HepG2 (cell line): Measurements from ENCODE around the gene EIF5A. TPM values are rescaled to one million over a fixed set of nuclear protein-coding genes. Genes with fewer than 3 reads are reported as not detected.
A peak's percentile ranks its signal among the peaks of the same experiment; 100 is the strongest.

Experiments used
- ATAC-seq: fragments of 200-7000 bp; cut with Tn5 transposase; 3 replicates; pipeline ENCODE4 v1.9.1; 2020; ENCODE audit warnings: mild to moderate bottlenecking, moderate library complexity
- BruUV-seq: library from RNA; stranded (reverse); fragments of 400-500 nt; replicated peaks from 2 replicates; lab custom pipeline; 2021; lab: Mats Ljungman, UMichigan
- CTCF ChIA-PET: fragments of 300-600 bp; formaldehyde crosslinking; extraction: SDS; loops from one replicate; lab custom pipeline; 2021; ENCODE audit warnings: low total read pairs, inconsistent platforms, low intra/inter-chr PET ratio; lab: Yijun Ruan, JAX
- POLR2A ChIA-PET: fragments of 350-600 bp; sonication (Branson Sonifier 250); formaldehyde crosslinking; loops from one replicate; lab custom pipeline; 2020; ENCODE audit warnings: antibody characterized with exemption, inconsistent platforms; lab: Yijun Ruan, JAX
- DNase-seq: peaks from one replicate; pipeline ENCODE4 v3.0.0-alpha.2; 2015; ENCODE audit warnings: low spot score
- FAIRE-seq: peaks from 3 replicates; lab custom pipeline; 2011; peaks lifted over from hg19 to GRCh38; lab: Jason Lieb, UNC
- H2AFZ ChIP-seq: one replicate; pipeline ENCODE4 v1.6.1; 2011; ENCODE audit warnings: low read length, inconsistent platforms
- H3K27ac ChIP-seq: fragments of 300-600 bp; 3 replicates; pipeline ENCODE4 v1.8.0; 2011; ENCODE audit warnings: mixed run types, mild to moderate bottlenecking, mixed read lengths, low read length, inconsistent platforms; ENCODE audit not compliant: insufficient read depth; ENCODE audit errors: extremely low read length
- H3K27me3 ChIP-seq, 2 experiments: fragments of 200-600 bp in 1 of 2; 2 replicates in 1 of 2; 3 replicates in 1 of 2; pipeline versions ENCODE4 v1.6.0 to v1.8.0; 2011; ENCODE audit warnings: low read length in 2 of 2, mild to moderate bottlenecking in 2 of 2, moderate library complexity in 2 of 2, inconsistent platforms in 1 of 2; ENCODE audit not compliant: insufficient read depth in 2 of 2, control insufficient read depth in 1 of 2
- H3K36me3 ChIP-seq, 2 experiments: fragments of 200-600 bp in 1 of 2; replicated peaks in 1 of 2; 2 replicates in 1 of 2; 3 replicates in 1 of 2; pipeline versions ENCODE4 v1.5.1 to v1.8.0; 2011; ENCODE audit warnings: low read length in 2 of 2, inconsistent platforms in 1 of 2; ENCODE audit not compliant: insufficient read depth in 2 of 2, control insufficient read depth in 1 of 2
- H3K4me1 ChIP-seq: 2 replicates; pipeline ENCODE4 v1.5.1; 2012; ENCODE audit warnings: low read length, inconsistent platforms; ENCODE audit not compliant: insufficient read depth
- H3K4me2 ChIP-seq: 2 replicates; pipeline ENCODE4 v1.6.0; 2011; ENCODE audit warnings: low read depth, low read length, inconsistent platforms
- H3K4me3 ChIP-seq, 3 experiments: fragments of 200-600 bp in 1 of 3; sonication (generic), shearing (Covaris generic) in 1 of 3; replicated peaks in 1 of 3; 2 replicates each; pipeline ENCODE4 v1.5.1; 2011 to 2016; ENCODE audit warnings: low read length in 3 of 3, inconsistent platforms in 2 of 3, low read depth in 2 of 3, mild to moderate bottlenecking in 2 of 3, control low read depth in 1 of 3, mixed read lengths in 1 of 3; ENCODE audit not compliant: insufficient read depth in 1 of 3
- H3K79me2 ChIP-seq: one replicate; pipeline ENCODE4 v1.6.1; 2011; ENCODE audit warnings: low read length, inconsistent platforms; ENCODE audit not compliant: insufficient read depth
- H3K9ac ChIP-seq: 2 replicates; pipeline ENCODE4 v1.6.0; 2011; ENCODE audit warnings: mild to moderate bottlenecking, low read depth, low read length, inconsistent platforms; ENCODE audit not compliant: insufficient read depth
- H3K9me3 ChIP-seq: 2 replicates; pipeline ENCODE4 v1.5.1; 2012; ENCODE audit warnings: mild to moderate bottlenecking, low read length
- H4K20me1 ChIP-seq: 2 replicates; pipeline ENCODE4 v1.6.0; 2011; ENCODE audit warnings: inconsistent platforms, mild to moderate bottlenecking, low read length, moderate library complexity; ENCODE audit not compliant: insufficient read depth
- EHMT2 ChIP-seq: fragments of 200-600 bp; sonication (generic); IDR thresholded peaks from 2 replicates; pipeline ENCODE4 v1.7.0; 2017; ENCODE audit warnings: antibody characterized with exemption, low read depth, low read length, borderline replicate concordance
- FOXC1 ChIP-seq: sonication (generic); formaldehyde crosslinking; IDR thresholded peaks from 2 replicates; pipeline ENCODE4 v1.8.0; 2022; ENCODE audit warnings: mild to moderate bottlenecking, missing genetic modification reagents, borderline replicate concordance
- KAT2B ChIP-seq: fragments of 150-350 bp; IDR thresholded peaks from 2 replicates; pipeline ENCODE4 v1.6.1; 2014; ENCODE audit warnings: low read depth, low read length, borderline replicate concordance
- SNAI1 ChIP-seq: sonication (generic); formaldehyde crosslinking; IDR thresholded peaks from 2 replicates; pipeline ENCODE4 v1.5.0; 2020; ENCODE audit warnings: mild to moderate bottlenecking, missing genetic modification reagents, borderline replicate concordance
- SP4 ChIP-seq: sonication (generic); formaldehyde crosslinking; IDR thresholded peaks from 2 replicates; pipeline ENCODE4 v1.8.1; 2023; ENCODE audit warnings: mild to moderate bottlenecking, missing genetic modification reagents
- SP5 ChIP-seq: IDR thresholded peaks from 2 replicates; pipeline ENCODE4 v1.6.1; 2016; ENCODE audit warnings: low read depth, borderline replicate concordance
- ZNF263 ChIP-seq: sonication (generic); formaldehyde crosslinking; IDR thresholded peaks from 2 replicates; pipeline ENCODE4 v1.4.0; 2020; ENCODE audit warnings: missing genetic modification reagents
- WGBS: methylation state at CpG from one replicate; pipeline ENCODE4 v1.1.6; 2017; ENCODE audit warnings: low lambda C conversion rate; 5-methylcytosine and 5-hydroxymethylcytosine counted together
- in situ Hi-C: cut with HindIII; loops from 2 replicates; pipeline ENCODE4 v1.10.0; 2017; ENCODE audit warnings: low pct_unique_long_range_greater_than_20kb; ENCODE audit not compliant: extremely low pct_ligation_motif_present
- intact Hi-C: fragments of 100-400 bp; cut with micrococcal nuclease; formaldehyde crosslinking; loops from one replicate; pipeline ENCODE4 v1.10.0; 2022; ENCODE audit not compliant: unreplicated experiment
- polyA plus RNA-seq, 8 experiments: library from polyadenylated mRNA; depleted of rRNA in 3 of 8; stranded (reverse) in 7 of 8; unstranded in 1 of 8; fragments of >200 nt; fragmentation: Illumina TruSeq in 4 of 8; extraction: Trizol in 4 of 8; gene quantifications; 2 replicates each; pipeline versions ENCODE4 v1.2.1 to v1.2.3, GENCODE V29; 2011 to 2016; ENCODE audit warnings: low read depth in 4 of 8, missing spikeins in 1 of 8, mixed read lengths in 1 of 8; ENCODE audit not compliant: insufficient read depth in 1 of 8
- total RNA-seq, 5 experiments: library from RNA; depleted of rRNA; stranded (reverse); fragments of >200 nt; fragmentation: Illumina TruSeq; extraction: Trizol; gene quantifications; 2 replicates each; pipeline ENCODE4 v1.2.3, GENCODE V29; 2016; ENCODE audit warnings: low read depth in 1 of 5
- TF ChIP-seq, protein P1 (sequence below): sonication (generic); formaldehyde crosslinking; IDR thresholded peaks from 2 replicates; pipeline ENCODE4 v1.4.0; 2020; ENCODE audit warnings: missing genetic modification reagents
- TF ChIP-seq, protein P2 (sequence below): sonication (generic); formaldehyde crosslinking; IDR thresholded peaks from 2 replicates; pipeline ENCODE4 v1.5.1; 2020; ENCODE audit warnings: missing genetic modification reagents, mild to moderate bottlenecking, borderline replicate concordance
- TF ChIP-seq, protein P3 (sequence below): sonication (generic); formaldehyde crosslinking; IDR thresholded peaks from 2 replicates; pipeline ENCODE4 v1.4.0; 2020; ENCODE audit warnings: missing genetic modification reagents

EIF5A gene
- total and polyA plus RNA-seq, 2 of the 13 experiments (the other 11 are each of a cell fraction or from before 2014, with no cell fraction given), result 319 to 337 TPM

DNA sequence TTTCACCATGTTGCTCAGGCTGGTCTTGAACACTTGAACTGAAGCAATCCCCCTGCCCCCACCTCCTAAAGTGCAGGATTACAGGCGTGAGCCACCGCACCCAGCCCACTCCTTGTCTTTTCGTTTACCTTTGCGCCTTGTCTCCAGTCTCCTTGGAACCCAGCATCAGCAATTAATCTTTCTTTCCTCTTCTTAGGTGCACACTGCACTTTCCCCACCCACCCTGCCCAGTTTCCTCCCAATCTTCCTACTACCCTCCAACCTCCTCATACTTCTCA, 43.7 kb upstream of the EIF5A start:
- H3K4me1 ChIP-seq, result peaks cover 59% of the 10 kb centered on the region
- H2AFZ ChIP-seq, result no peak overlapping the region
- ChIA-PET CTCF (no interaction called here), POLR2A (interaction anchor here (0.8 to 3.2 kb wide), 6 partner anchors 10 to 140 kb away, joined by 3 to 26 read pairs (median 10); partner anchors contain the start of genes CTDNEP1, DVL2, ELP5 and GABARAP)
- H3K27ac ChIP-seq, result peak overlapping the region; percentile 64
- no peaks in the 10 kb centered on the region for H3K36me3 ChIP-seq
- WGBS, result 85% methylated on average over 4 of the region's 4 CpGs
- in situ Hi-C loops, result no loop called here
- no peaks in the 10 kb centered on the region for H3K9me3 ChIP-seq
- DNase-seq, result no peak
- no TSS peak for BruUV-seq
- no peaks in the 10 kb centered on the region for H3K27me3 ChIP-seq
- TF ChIP-seq, protein P1, sequence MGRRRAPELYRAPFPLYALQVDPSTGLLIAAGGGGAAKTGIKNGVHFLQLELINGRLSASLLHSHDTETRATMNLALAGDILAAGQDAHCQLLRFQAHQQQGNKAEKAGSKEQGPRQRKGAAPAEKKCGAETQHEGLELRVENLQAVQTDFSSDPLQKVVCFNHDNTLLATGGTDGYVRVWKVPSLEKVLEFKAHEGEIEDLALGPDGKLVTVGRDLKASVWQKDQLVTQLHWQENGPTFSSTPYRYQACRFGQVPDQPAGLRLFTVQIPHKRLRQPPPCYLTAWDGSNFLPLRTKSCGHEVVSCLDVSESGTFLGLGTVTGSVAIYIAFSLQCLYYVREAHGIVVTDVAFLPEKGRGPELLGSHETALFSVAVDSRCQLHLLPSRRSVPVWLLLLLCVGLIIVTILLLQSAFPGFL (CRISPR knock-in tag), result no peak
- 0 out of 2 replicates have a peak, but pooled peaks have one; percentile 1 for TF ChIP-seq FOXC1 (CRISPR knock-in tag)
- intact Hi-C loops, result no loop called here
- no peaks in the 10 kb centered on the region for H3K79me2 ChIP-seq
- no peak overlapping the region for H3K4me2 ChIP-seq
- no peak for ATAC-seq
- no peak for FAIRE-seq
- no peaks in the 10 kb centered on the region for H4K20me1 ChIP-seq
- H3K4me3 ChIP-seq, result no peak overlapping the region
- H3K9ac ChIP-seq, result no peak overlapping the region

DNA sequence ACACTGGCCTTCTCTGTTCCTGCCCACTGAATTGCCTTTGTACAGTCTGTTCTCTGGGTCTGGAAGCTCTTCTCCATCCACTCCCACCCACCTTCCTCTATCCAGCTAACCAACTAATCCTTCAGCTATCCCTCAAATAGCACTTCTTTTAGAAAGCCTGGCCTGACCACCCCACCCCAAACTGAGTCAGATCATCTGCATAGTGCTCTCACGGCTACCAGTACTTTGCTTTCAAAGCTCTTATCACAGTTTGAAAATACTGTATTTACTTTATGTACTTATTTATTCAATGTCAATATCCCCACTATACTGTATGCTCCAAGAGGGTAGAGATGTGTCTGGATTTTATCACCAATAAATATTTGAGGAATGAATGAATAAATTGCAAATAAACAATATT, 40.6 kb upstream of the EIF5A start:
- WGBS, result 0% methylated on average over 1 of the region's 1 CpG
- CTCF ChIA-PET, result no interaction called here
- Histone ChIP-seq H3K9me3 (no peaks in the 10 kb centered on the region), H3K4me3 (no peak overlapping the region), H2AFZ (no peak overlapping the region), H3K9ac (no peak overlapping the region), H3K4me1 (peaks cover 62% of the 10 kb centered on the region), H3K79me2 (no peaks in the 10 kb centered on the region), H3K27ac (no peak overlapping the region), H3K4me2 (peak overlapping the region; percentile 32; the same call in 1 of the 2 replicates), H3K27me3 (no peaks in the 10 kb centered on the region), H4K20me1 (no peaks in the 10 kb centered on the region), H3K36me3 (no peaks in the 10 kb centered on the region)
- FAIRE-seq, result no peak
- POLR2A ChIA-PET, result interaction anchor here (0.8 to 3.2 kb wide), 10 partner anchors 8 to 348 kb away, joined by 3 to 26 read pairs (median 4); partner anchors contain the start of genes ACADVL, CTDNEP1, DLG4 and DVL2
- intact Hi-C loops (no loop called here), in situ Hi-C loops (no loop called here)
- no TSS peak for BruUV-seq
- peak; percentile 25; the same call in 1 of the 3 replicates for ATAC-seq
- no peak for DNase-seq
- TF ChIP-seq SNAI1, result no peak
- TF ChIP-seq EHMT2, result no peak
- no peak for TF ChIP-seq ZNF263 (CRISPR knock-in tag)
- no peak for TF ChIP-seq KAT2B
- no peak for TF ChIP-seq SP5 (CRISPR knock-in tag)
- TF ChIP-seq, protein P2, sequence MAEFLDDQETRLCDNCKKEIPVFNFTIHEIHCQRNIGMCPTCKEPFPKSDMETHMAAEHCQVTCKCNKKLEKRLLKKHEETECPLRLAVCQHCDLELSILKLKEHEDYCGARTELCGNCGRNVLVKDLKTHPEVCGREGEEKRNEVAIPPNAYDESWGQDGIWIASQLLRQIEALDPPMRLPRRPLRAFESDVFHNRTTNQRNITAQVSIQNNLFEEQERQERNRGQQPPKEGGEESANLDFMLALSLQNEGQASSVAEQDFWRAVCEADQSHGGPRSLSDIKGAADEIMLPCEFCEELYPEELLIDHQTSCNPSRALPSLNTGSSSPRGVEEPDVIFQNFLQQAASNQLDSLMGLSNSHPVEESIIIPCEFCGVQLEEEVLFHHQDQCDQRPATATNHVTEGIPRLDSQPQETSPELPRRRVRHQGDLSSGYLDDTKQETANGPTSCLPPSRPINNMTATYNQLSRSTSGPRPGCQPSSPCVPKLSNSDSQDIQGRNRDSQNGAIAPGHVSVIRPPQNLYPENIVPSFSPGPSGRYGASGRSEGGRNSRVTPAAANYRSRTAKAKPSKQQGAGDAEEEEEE (CRISPR knock-in tag), result no peak
- TF ChIP-seq SP4 (CRISPR knock-in tag), result no peak
- TF ChIP-seq, protein P3, sequence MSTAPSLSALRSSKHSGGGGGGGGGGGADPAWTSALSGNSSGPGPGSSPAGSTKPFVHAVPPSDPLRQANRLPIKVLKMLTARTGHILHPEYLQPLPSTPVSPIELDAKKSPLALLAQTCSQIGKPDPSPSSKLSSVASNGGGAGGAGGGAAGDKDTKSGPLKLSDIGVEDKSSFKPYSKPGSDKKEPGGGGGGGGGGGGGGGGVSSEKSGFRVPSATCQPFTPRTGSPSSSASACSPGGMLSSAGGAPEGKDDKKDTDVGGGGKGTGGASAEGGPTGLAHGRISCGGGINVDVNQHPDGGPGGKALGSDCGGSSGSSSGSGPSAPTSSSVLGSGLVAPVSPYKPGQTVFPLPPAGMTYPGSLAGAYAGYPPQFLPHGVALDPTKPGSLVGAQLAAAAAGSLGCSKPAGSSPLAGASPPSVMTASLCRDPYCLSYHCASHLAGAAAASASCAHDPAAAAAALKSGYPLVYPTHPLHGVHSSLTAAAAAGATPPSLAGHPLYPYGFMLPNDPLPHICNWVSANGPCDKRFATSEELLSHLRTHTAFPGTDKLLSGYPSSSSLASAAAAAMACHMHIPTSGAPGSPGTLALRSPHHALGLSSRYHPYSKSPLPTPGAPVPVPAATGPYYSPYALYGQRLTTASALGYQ (CRISPR knock-in tag), result no peak
